ENCODE data around the gene PRICKLE4. TPM values are rescaled to one million over a fixed set of nuclear protein-coding genes. Genes with fewer than 3 reads are reported as not detected.

Gene PRICKLE4
- total and polyA plus RNA-seq, 2 of the 13 experiments (the other 11 are each of a cell fraction or from before 2014, with no cell fraction given) = 0.92 to 1.2 TPM

GRCh38 chr6:41734666-41735426 is 45.7 kb upstream of the PRICKLE4 start (continued):
- no peak; the same call in 1 of the 2 replicates for TF ChIP-seq ARID4A (CRISPR knock-in tag; IDR thresholded peaks at IDR 0.05; ENCODE audit: borderline replicate concordance)
- no peak for TF ChIP-seq HNF1A (IDR thresholded peaks at IDR 0.05; ENCODE audit: low read depth)
- no peak; the same call in 1 of the 2 replicates for TF ChIP-seq HNF1A (CRISPR knock-in tag; IDR thresholded peaks at IDR 0.05; ENCODE audit: borderline replicate concordance)
- TF ChIP-seq TOPORS (CRISPR knock-in tag; IDR thresholded peaks at IDR 0.05) = no peak
- TF ChIP-seq ZNF354B (CRISPR knock-in tag; IDR thresholded peaks at IDR 0.05) = no peak
- no peak; the same call in 1 of the 2 replicates for TF ChIP-seq BCL6 (CRISPR knock-in tag; IDR thresholded peaks at IDR 0.05)
- no peak for TF ChIP-seq ZNF766 (CRISPR knock-in tag; IDR thresholded peaks at IDR 0.05; ENCODE audit: borderline replicate concordance)
- TF ChIP-seq RERE (CRISPR knock-in tag; IDR thresholded peaks at IDR 0.05; ENCODE audit: low read depth) = no peak
- TF ChIP-seq ISL2 (CRISPR knock-in tag; IDR thresholded peaks at IDR 0.05) = no peak
- TF ChIP-seq THYN1 (CRISPR knock-in tag; IDR thresholded peaks at IDR 0.05; ENCODE audit: borderline replicate concordance, low read depth) = no peak
- TF ChIP-seq CERS6 (CRISPR knock-in tag; IDR thresholded peaks at IDR 0.05) = no peak
- TF ChIP-seq TRIM24 (CRISPR knock-in tag; IDR thresholded peaks at IDR 0.05) = no peak

All from HepG2 (cell line).